H1 (cell line): ENCODE measurements around the gene PCIF1. TPM values are rescaled to one million over a fixed set of nuclear protein-coding genes. Genes with fewer than 3 reads are reported as not detected.
A peak's percentile ranks its signal among the peaks of the same experiment; 100 is the strongest.

Experiments
- CTCF ChIA-PET: fragments of 300-600 bp; sonication (Branson Sonifier 250); formaldehyde crosslinking; loops from one replicate; lab custom pipeline; 2021; ENCODE audit not compliant: partially characterized antibody; lab: Charles Lee
- POLR2A ChIA-PET: fragments of 300-600 bp; sonication (Branson Sonifier 250); formaldehyde crosslinking; loops from one replicate; lab custom pipeline; 2021; ENCODE audit warnings: inconsistent platforms; ENCODE audit not compliant: partially characterized antibody; lab: Charles Lee
- DNase-seq, 2 experiments: peaks; one replicate each; pipeline versions ENCODE4 v3.0.0 to v3.0.0-alpha.2; 2010 to 2022; ENCODE audit warnings: low spot score in 2 of 2, low read depth in 1 of 2, mixed read lengths in 1 of 2
- FAIRE-seq: peaks from 2 replicates; lab custom pipeline; 2011; peaks lifted over from hg19 to GRCh38; lab: Jason Lieb, UNC
- H2AFZ ChIP-seq: 2 replicates; pipeline ENCODE4 v1.8.1; 2012; ENCODE audit warnings: low read length, inconsistent platforms
- H2AK5ac ChIP-seq: 2 replicates; pipeline ENCODE4 v1.6.1; 2013; ENCODE audit warnings: low read depth, low read length
- H2BK120ac ChIP-seq: replicated peaks from 2 replicates; pipeline ENCODE3; 2013; ENCODE audit warnings: low read depth, low read length, inconsistent platforms
- H2BK12ac ChIP-seq: 2 replicates; pipeline ENCODE4 v1.6.1; 2013; ENCODE audit warnings: low read depth, low read length
- H2BK15ac ChIP-seq: 2 replicates; pipeline ENCODE4 v1.6.1; 2013; ENCODE audit warnings: low read length
- H2BK20ac ChIP-seq: 2 replicates; pipeline ENCODE4 v1.6.1; 2013; ENCODE audit warnings: low read length
- H2BK5ac ChIP-seq: 2 replicates; pipeline ENCODE4 v1.6.1; 2013; ENCODE audit warnings: low read depth, low read length
- H3K14ac ChIP-seq: 2 replicates; pipeline ENCODE4 v1.6.1; 2013; ENCODE audit warnings: inconsistent platforms; ENCODE audit not compliant: insufficient read length
- H3K18ac ChIP-seq: 2 replicates; pipeline ENCODE4 v1.6.1; 2013; ENCODE audit warnings: low read length; ENCODE audit errors: extremely low read depth
- H3K23ac ChIP-seq: 2 replicates; pipeline ENCODE4 v1.6.1; 2013; ENCODE audit warnings: inconsistent platforms; ENCODE audit not compliant: insufficient read length
- H3K23me2 ChIP-seq: 2 replicates; pipeline ENCODE4 v1.6.1; 2013; ENCODE audit warnings: low read depth, low read length
- H3K27ac ChIP-seq: 2 replicates; pipeline ENCODE4 v1.6.1; 2011; ENCODE audit warnings: low read depth, low read length, inconsistent platforms
- H3K27me3 ChIP-seq, 4 experiments: replicated peaks in 1 of 4; 1 replicate in 1 of 4; 2 replicates in 3 of 4; pipeline versions ENCODE4 v1.6.1 to v1.8.1; 2011 to 2013; ENCODE audit warnings: low read length in 3 of 4, mild to moderate bottlenecking in 3 of 4, inconsistent platforms in 2 of 4, mixed read lengths in 2 of 4, moderate library complexity in 1 of 4; ENCODE audit not compliant: control insufficient read depth in 3 of 4, insufficient read depth in 3 of 4; ENCODE audit errors: extremely low read depth in 1 of 4
- H3K36me3 ChIP-seq, 4 experiments: 2 replicates each; pipeline versions ENCODE4 v1.6.1 to v1.8.1; 2011 to 2013; ENCODE audit warnings: mild to moderate bottlenecking in 4 of 4, low read length in 3 of 4, moderate library complexity in 2 of 4, control low read depth in 1 of 4, inconsistent platforms in 1 of 4; ENCODE audit not compliant: insufficient read depth in 4 of 4, control insufficient read depth in 2 of 4
- H3K4ac ChIP-seq: replicated peaks from 2 replicates; pipeline ENCODE3; 2013; ENCODE audit warnings: low read length, low read depth, mixed read lengths, inconsistent platforms; ENCODE audit not compliant: insufficient read length
- H3K4me1 ChIP-seq, 4 experiments: replicated peaks in 1 of 4; 1 replicate in 1 of 4; 2 replicates in 3 of 4; pipeline versions ENCODE4 v1.6.1 to v1.8.1; 2011 to 2013; ENCODE audit warnings: low read length in 3 of 4, inconsistent platforms in 2 of 4, mixed read lengths in 1 of 4; ENCODE audit not compliant: insufficient read depth in 4 of 4, control insufficient read depth in 3 of 4
- H3K4me2 ChIP-seq, 2 experiments: 2 replicates each; pipeline versions ENCODE4 v1.6.1 to v1.8.1; 2011 to 2013; ENCODE audit warnings: low read depth in 2 of 2, low read length in 2 of 2, control low read depth in 1 of 2, inconsistent platforms in 1 of 2, mild to moderate bottlenecking in 1 of 2; ENCODE audit not compliant: insufficient read depth in 1 of 2
- H3K4me3 ChIP-seq, 4 experiments: fragments of 200-600, 300-600 bp in 1 of 4; sonication (generic), shearing (Covaris generic), sonication (Bioruptor Twin) in 1 of 4; 2 replicates each; pipeline versions ENCODE4 v1.5.1 to v1.8.1; 2011 to 2016; ENCODE audit warnings: low read length in 4 of 4, low read depth in 3 of 4, control low read depth in 2 of 4, inconsistent platforms in 2 of 4, mild to moderate bottlenecking in 2 of 4, mixed read lengths in 1 of 4, moderate library complexity in 1 of 4; ENCODE audit not compliant: insufficient read depth in 2 of 4; ENCODE audit errors: extremely low read depth in 1 of 4
- H3K56ac ChIP-seq: replicated peaks from 2 replicates; pipeline ENCODE3; 2013; ENCODE audit warnings: low read depth, mild to moderate bottlenecking, mixed read lengths, low read length, inconsistent platforms; ENCODE audit not compliant: insufficient read length
- H3K79me1 ChIP-seq: 2 replicates; pipeline ENCODE4 v1.6.1; 2013; ENCODE audit warnings: low read depth, low read length, control low read depth
- H3K79me2 ChIP-seq, 2 experiments: 2 replicates each; pipeline versions ENCODE4 v1.6.1 to v1.8.1; 2012 to 2013; ENCODE audit warnings: low read length in 2 of 2, mild to moderate bottlenecking in 2 of 2, inconsistent platforms in 1 of 2; ENCODE audit not compliant: insufficient read depth in 2 of 2, control insufficient read depth in 1 of 2
- H3K9ac ChIP-seq, 4 experiments: replicated peaks in 1 of 4; 1 replicate in 1 of 4; 2 replicates in 3 of 4; pipeline versions ENCODE4 v1.6.1 to v1.8.1; 2011 to 2013; ENCODE audit warnings: low read depth in 3 of 4, low read length in 3 of 4, control low read depth in 2 of 4, mild to moderate bottlenecking in 2 of 4, moderate library complexity in 2 of 4, inconsistent platforms in 1 of 4; ENCODE audit errors: extremely low read depth in 1 of 4
- H3K9me3 ChIP-seq, 2 experiments: 2 replicates each; pipeline versions ENCODE4 v1.6.1 to v1.8.1; 2012 to 2013; ENCODE audit warnings: mild to moderate bottlenecking in 2 of 2, moderate library complexity in 2 of 2, control low read depth in 1 of 2, inconsistent platforms in 1 of 2, low read depth in 1 of 2, low read length in 1 of 2, mixed read lengths in 1 of 2; ENCODE audit not compliant: insufficient read depth in 2 of 2
- H4K20me1 ChIP-seq, 2 experiments: replicated peaks in 1 of 2; 2 replicates each; pipeline versions ENCODE3 to v1.8.1; 2011 to 2013; ENCODE audit warnings: inconsistent platforms in 2 of 2, low read length in 2 of 2, mild to moderate bottlenecking in 1 of 2; ENCODE audit not compliant: insufficient read depth in 2 of 2, control insufficient read depth in 1 of 2
- H4K5ac ChIP-seq: 2 replicates; pipeline ENCODE4 v1.6.1; 2013; ENCODE audit warnings: low read length, low read depth, mixed read lengths, inconsistent platforms; ENCODE audit not compliant: insufficient read length
- H4K8ac ChIP-seq: 2 replicates; pipeline ENCODE4 v1.8.0; 2013; ENCODE audit warnings: mild to moderate bottlenecking, moderate library complexity, low read length, inconsistent platforms; ENCODE audit not compliant: insufficient read depth; ENCODE audit errors: extremely low read depth
- H4K91ac ChIP-seq: replicated peaks from 2 replicates; pipeline ENCODE3; 2013; ENCODE audit warnings: low read length, mixed read lengths, inconsistent platforms; ENCODE audit not compliant: insufficient read length
- WGBS, 2 experiments: shearing (Covaris generic) in 1 of 2; methylation state at CpG; one replicate each; pipeline versions ENCODE4 v1.1.6 to v1.1.7; 2013 to 2015; ENCODE audit warnings: low lambda C conversion rate in 2 of 2, mixed read lengths in 2 of 2, inconsistent platforms in 1 of 2, low coverage in 1 of 2, missing lambda C conversion rate in 1 of 2; ENCODE audit not compliant: insufficient replicate concordance in 2 of 2, insufficient coverage in 1 of 2, insufficient read length in 1 of 2; ENCODE audit errors: extremely low coverage in 1 of 2, missing lambda C conversion rate in 1 of 2; 5-methylcytosine and 5-hydroxymethylcytosine counted together
- polyA plus RNA-seq, 7 experiments: library from polyadenylated mRNA; depleted of rRNA in 3 of 7; stranded (reverse) in 5 of 7; unstranded in 2 of 7; fragments of >200 nt in 5 of 7; fragments of 200-250 nt in 2 of 7; gene quantifications; 1 replicate in 5 of 7; 2 replicates in 1 of 7; 4 replicates in 1 of 7; pipeline versions ENCODE4 v1.2.1 to v1.2.3, GENCODE V29; 2011 to 2013; ENCODE audit warnings: missing spikeins in 2 of 7, mixed read lengths in 2 of 7
- total RNA-seq: library from RNA; stranded (reverse); fragmentation: NEBNext Ultra II Directional; extraction: Animal tissue kit (Norgen Biotek cat#: 25700); gene quantifications from 2 replicates; pipeline ENCODE4 v1.2.1, GENCODE V29; 2021

The PCIF1 gene
- total and polyA plus RNA-seq, 2 of the 8 experiments (the other 6 are each of a cell fraction or from before 2014, with no cell fraction given) = 30.3 to 30.6 TPM

- no peak overlapping the region for H2AK5ac ChIP-seq
- H3K27me3 ChIP-seq = no peaks in the 10 kb centered on the region
- H3K9ac ChIP-seq = peak overlapping the region in 2 of 4 experiments; percentile 63 to 65; a peak in 4 of 7 replicates
- ChIA-PET CTCF (interaction anchor here (0.9 to 5.3 kb wide), 17 partner anchors 12 to 132 kb away, joined by 3 to 80 read pairs (median 6); partner anchors contain the start of genes CTSA, NEURL2 and PCIF1), POLR2A (interaction anchor here (0.5 to 16.7 kb wide), 14 partner anchors 10 to 149 kb away, joined by 3 to 238 read pairs (median 6); partner anchors contain the start of genes PCIF1, PLTP and SNX21)
- H3K23me2 ChIP-seq = peaks cover 3% of the 10 kb centered on the region; the same call in 1 of the 2 replicates
- peak overlapping the region; percentile 71 for H3K18ac ChIP-seq
- DNase-seq (no peak), FAIRE-seq (no peak)
- no peak overlapping the region for H2BK15ac ChIP-seq
- no peak overlapping the region for H3K4ac ChIP-seq
- 38% methylated on average over 10 of the region's 14 CpGs; no CpG with 5 or more reads in 1 of the 2 experiments for WGBS, 2 experiments
- H3K4me1 ChIP-seq = peaks cover 0 to 8% (median 2%) of the 10 kb centered on the region in 4 experiments; a peak in 4 of 7 replicates
- H4K8ac ChIP-seq = peak overlapping the region; percentile 100
- no peak overlapping the region for H2BK12ac ChIP-seq
- H2BK5ac ChIP-seq = peak overlapping the region; percentile 52; the same call in 1 of the 2 replicates
- H3K36me3 ChIP-seq = peaks cover 3 to 19% (median 11%) of the 10 kb centered on the region in 4 experiments; a peak in 7 of 8 replicates
- H3K56ac ChIP-seq = no peak overlapping the region
- H4K91ac ChIP-seq = no peak overlapping the region
- peak overlapping the region; percentile 100; the same call in 1 of the 2 replicates for H3K27ac ChIP-seq
- peak overlapping the region; percentile 67 to 99 (median 82) for H3K4me3 ChIP-seq
- no peaks in the 10 kb centered on the region for H3K79me1 ChIP-seq
- H3K4me2 ChIP-seq = peak overlapping the region; percentile 55 to 73
- H3K79me2 ChIP-seq = no peaks in the 10 kb centered on the region
- H2BK120ac ChIP-seq = no peak overlapping the region
- H2BK20ac ChIP-seq = no peak overlapping the region
- H4K20me1 ChIP-seq = peaks cover 0 to 2% of the 10 kb centered on the region in 2 experiments
- no peak overlapping the region for H3K14ac ChIP-seq
- H4K5ac ChIP-seq = no peak overlapping the region
- no peak overlapping the region; the same call in 1 of the 2 replicates for H2AFZ ChIP-seq
- H3K9me3 ChIP-seq = no peaks in the 10 kb centered on the region
- no peak overlapping the region for H3K23ac ChIP-seq
Observed at GRCh38 chr20:45971425-45971674, 36.9 kb downstream of the PCIF1 start.
